H1 (cell line): ENCODE measurements around the gene ZNF566. TPM values are rescaled to one million over a fixed set of nuclear protein-coding genes. Genes with fewer than 3 reads are reported as not detected.

Experiments used
- SIRT6 ChIP-seq: IDR thresholded peaks from one replicate; pipeline ENCODE4 v1.7.1; 2012; ENCODE audit warnings: low read length, inconsistent platforms
- polyA plus RNA-seq, 7 experiments: library from polyadenylated mRNA; depleted of rRNA in 3 of 7; stranded (reverse) in 5 of 7; unstranded in 2 of 7; fragments of >200 nt in 5 of 7; fragments of 200-250 nt in 2 of 7; gene quantifications; 1 replicate in 5 of 7; 2 replicates in 1 of 7; 4 replicates in 1 of 7; pipeline versions ENCODE4 v1.2.1 to v1.2.3, GENCODE V29; 2011 to 2013; ENCODE audit warnings: missing spikeins in 2 of 7, mixed read lengths in 2 of 7
- total RNA-seq: library from RNA; stranded (reverse); fragmentation: NEBNext Ultra II Directional; extraction: Animal tissue kit (Norgen Biotek cat#: 25700); gene quantifications from 2 replicates; pipeline ENCODE4 v1.2.1, GENCODE V29; 2021

ZNF566 gene
- total and polyA plus RNA-seq, 2 of the 8 experiments (the other 6 are each of a cell fraction or from before 2014, with no cell fraction given): 6.9 to 16.6 TPM

DNA sequence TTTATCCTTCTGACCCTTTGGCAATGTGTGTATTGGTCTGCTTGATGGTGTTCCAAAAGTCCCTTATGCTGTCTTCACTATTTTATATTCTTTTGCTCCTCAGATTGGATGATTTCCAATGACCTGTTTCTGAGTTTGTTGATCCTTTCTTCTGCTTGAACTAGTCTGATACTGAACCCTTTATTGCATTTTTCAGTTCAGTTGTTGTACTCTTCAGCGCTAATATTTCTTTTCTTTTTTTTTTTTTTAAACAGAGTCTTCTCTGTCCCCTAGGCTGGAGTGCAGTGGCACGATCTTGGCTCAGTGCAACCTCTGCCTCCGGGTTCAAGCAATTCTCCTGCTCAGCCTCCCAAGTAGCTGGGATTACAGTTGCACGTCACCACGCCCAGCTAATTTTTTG is 12.6 kb upstream of the ZNF566 start (continued):
- no peak for TF ChIP-seq SIRT6
